NK-92 (cell line): ENCODE measurements around the gene TEX10.
"Not testable (repeated sequence)": the region's sequence is repeated elsewhere in the genome, so short reads cannot be mapped to it uniquely, and the experiment has no call there.

Source experiments
- DNase-seq: peaks from one replicate; lab custom pipeline; 2025; ENCODE audit not compliant: unreplicated experiment; lab: John Stamatoyannopoulos, UW

Gene TEX10

GRCh38 chr9:100350188-100350587 lies 2.6 kb downstream of the TEX10 start:
- no peak for DNase-seq

GRCh38 chr9:100346836-100347235 lies 5.9 kb downstream of the TEX10 start:
- DNase-seq = no peak

DNA sequence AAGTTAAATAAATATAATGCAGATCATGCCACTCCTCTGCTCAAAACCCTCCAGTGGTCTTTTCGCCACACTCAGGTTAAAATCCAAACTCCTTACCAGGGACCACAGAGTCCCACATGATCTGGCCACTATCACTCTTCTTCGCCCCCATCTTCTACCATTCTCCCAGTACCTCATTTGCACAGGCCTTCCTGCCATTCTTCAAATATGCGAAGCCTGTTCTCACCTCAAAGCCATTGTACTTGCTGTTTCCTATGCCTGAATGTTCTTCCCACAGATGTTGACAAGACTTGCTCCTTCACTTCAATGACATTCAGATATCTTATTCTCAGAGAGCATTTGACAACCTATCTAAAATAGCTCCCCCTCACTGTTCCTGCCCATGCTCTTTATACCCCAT lies 10.9 kb downstream of the TEX10 start:
- DNase-seq = no peak

DNA sequence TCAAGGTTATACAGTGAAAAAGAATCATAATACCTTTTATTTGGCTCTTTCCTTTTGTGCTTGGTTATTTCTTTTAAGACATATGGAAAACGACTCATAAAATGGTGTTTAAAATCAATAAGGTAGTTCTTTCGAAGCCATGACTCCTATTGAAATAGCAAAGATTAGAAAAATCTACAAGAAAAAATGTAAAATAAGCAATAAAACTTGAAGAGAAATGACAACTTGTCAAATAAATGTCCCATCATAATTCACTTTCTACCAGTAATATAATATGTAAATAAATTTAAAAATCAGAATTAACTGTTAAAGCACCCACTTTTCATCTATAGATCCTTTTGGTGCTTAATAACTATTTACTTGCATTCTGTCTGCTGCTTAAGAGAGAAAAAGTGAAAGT lies 12.5 kb downstream of the TEX10 start:
- DNase-seq = no peak

- DNase-seq = not testable (repeated sequence)
Observed at GRCh38 chr9:100338736-100339135, 14.0 kb downstream of the TEX10 start.

DNA sequence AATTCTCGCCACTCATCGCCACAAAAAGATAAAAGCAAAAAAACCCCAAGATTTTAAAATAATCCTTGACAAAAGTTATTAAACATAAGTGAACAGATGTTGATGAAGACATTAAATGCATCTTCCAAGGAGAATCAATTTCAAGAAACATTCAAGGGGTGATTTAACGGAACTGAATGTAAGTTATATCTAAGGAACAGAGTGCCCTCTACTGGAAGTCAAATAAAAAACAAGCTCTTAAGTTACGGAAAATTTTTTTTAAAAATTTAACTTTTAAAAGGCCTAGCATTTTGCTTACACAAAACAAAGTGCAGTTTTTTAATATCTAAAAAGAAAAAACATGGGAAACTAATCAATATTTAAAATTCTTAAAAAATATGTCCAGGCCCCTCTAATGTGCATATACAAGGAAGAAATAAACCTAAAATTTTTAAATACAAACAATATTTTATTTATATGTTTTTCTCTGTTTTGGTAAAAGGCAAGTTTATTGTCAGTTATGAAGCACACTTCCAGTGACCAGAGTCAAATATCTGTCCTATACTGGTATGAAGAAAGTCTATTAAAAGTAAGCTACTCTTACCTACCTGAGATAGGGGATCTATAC lies 28.0 kb downstream of the TEX10 start:
- no peak for DNase-seq

GRCh38 chr9:100322954-100323536 lies 29.7 kb downstream of the TEX10 start:
- no peak for DNase-seq

DNA sequence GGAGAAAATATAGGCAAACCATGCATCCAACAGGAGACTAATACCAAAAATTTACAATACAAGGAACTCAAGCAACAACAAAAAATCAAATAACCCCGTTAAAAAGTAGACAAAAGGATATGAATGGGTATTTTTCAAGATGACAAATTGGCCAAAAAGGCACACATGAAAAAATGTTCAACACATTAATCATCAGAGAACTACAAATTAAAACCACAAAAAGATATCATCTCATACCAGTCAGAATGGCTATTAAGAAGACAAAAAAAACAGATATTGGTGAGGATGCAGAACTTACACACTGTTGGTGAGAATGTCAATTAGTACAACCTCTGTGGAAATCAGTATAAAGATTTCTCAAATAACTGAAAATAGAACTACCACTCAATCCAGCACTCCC lies 35.0 kb downstream of the TEX10 start:
- no peak for DNase-seq

- DNase-seq = no peak
Observed at GRCh38 chr9:100315561-100315960, 37.2 kb downstream of the TEX10 start.

GRCh38 chr9:100309992-100310391 lies 42.8 kb downstream of the TEX10 start:
- no peak for DNase-seq

DNA sequence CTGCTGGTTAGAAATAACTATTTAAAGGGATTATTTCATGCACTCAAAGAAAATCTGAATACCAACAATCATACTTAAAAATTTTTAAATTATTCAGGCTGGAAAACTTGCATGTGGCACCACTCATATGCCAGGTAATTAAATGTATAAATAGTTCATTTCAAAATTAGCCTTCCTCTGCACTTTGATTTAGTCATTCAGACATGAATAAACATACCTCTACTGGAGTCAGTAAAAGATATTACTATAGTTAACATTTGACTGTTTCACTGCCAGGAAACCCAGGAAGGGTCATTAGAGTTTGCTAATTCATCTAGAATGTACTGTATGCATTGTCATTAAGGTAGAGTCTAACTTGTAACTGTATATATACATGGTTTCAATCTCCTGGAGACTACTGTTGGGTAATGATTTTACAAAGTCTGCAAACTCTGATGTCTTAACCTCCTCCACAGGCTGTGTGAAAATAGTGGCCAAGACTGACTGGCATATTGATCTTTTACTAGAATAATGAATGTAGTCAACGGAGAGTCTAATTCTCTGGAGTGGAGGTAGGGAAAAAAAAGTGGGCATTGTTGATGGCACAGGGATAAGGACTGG lies 43.7 kb downstream of the TEX10 start:
- no peak for DNase-seq

DNA sequence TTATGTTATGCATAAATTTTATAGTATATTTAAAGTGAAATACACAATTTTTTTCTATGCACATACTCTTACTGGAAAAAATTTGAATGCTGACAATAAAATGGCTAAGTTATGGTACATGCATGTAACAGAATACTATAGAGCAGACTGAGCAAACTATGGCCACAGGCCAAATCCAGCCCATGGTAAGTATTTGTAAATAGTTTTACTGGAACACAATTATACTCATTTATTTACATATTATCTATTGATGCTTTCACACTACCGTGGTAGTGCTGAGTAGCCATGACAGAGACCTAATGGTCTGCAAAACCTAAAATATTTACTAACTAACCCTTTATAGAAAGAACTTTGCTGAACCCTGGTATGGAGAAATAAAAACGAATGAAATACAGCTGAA lies 45.7 kb downstream of the TEX10 start:
- DNase-seq = no peak

GRCh38 chr9:100306283-100306682 lies 46.5 kb downstream of the TEX10 start:
- no peak for DNase-seq

- no peak for DNase-seq
Observed at GRCh38 chr9:100303747-100304146, 49.0 kb downstream of the TEX10 start.

DNA sequence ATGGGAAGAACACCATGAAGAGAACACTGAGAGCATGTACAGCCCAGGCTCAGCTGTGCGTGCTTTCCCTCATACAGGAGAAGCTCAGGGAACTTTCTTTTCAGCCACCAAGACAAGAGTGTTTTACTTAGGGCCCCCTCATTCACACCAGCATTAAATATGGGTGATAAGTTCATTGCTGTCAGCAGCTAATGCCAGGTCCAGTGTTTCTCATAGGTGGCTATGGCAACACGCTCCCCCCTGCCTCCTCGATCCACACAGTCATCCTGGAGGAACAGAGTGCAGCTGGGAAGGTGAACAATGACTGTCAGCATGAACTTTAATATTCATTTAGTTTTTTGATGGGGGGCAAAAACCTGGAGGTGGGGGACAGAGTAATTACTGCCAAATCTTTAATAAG lies 54.4 kb downstream of the TEX10 start:
- no peak for DNase-seq

- no peak for DNase-seq
Observed at GRCh38 chr9:100296407-100296806, 56.3 kb downstream of the TEX10 start.

GRCh38 chr9:100295240-100295639 lies 57.5 kb downstream of the TEX10 start:
- DNase-seq = no peak

DNA sequence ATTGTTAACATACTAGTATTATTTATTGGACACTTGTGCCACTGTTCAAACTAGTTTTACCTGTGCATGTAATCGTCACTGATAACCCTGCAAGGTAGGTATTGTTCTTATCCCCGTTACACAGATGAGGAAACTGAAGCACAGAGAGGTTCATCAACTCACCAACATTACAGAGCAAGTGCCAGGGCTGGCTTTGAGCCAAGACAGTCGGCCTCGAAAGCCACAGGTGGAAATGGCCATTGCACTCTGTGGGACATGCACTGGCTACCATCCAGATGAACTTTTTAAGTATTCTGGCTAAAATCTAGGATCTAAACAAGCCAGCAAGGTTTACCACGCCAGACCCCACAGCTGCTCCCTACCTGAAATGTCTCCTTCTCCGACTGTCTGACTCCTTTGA lies 57.9 kb downstream of the TEX10 start:
- DNase-seq = no peak

GRCh38 chr9:100294341-100294740 lies 58.4 kb downstream of the TEX10 start:
- no peak for DNase-seq

GRCh38 chr9:100292414-100292813 lies 60.3 kb downstream of the TEX10 start:
- DNase-seq = no peak

GRCh38 chr9:100290714-100291113 lies 62.0 kb downstream of the TEX10 start:
- DNase-seq = no peak

- no peak for DNase-seq
Observed at GRCh38 chr9:100287186-100287585, 65.6 kb downstream of the TEX10 start.

- DNase-seq = no peak
Observed at GRCh38 chr9:100286257-100286656, 66.5 kb downstream of the TEX10 start.
